ENCODE measurements around the gene NDUFS7.

GRCh38 chr19:1394252-1395193, 10.8 kb downstream of the NDUFS7 start:
- no peak for TF ChIP-seq EZH2phosphoT487 (IDR thresholded peaks at IDR 0.05; ENCODE audit: borderline replicate concordance, low read depth, low read length)
- no peak for TF ChIP-seq CTCF (conservative IDR thresholded peaks at IDR 0.05; ENCODE audit: low read length)
